Measurements from ENCODE around the gene TAAR9.

The TAAR9 gene

GRCh38 chr6:132537977-132538376, at the start of gene TAAR9:
Gene TAAR9, plus strand, starts transcription at chr6:132538277. Its CDS starts 13 bp downstream, at chr6:132538290.
- TF ChIP-seq, protein P1, sequence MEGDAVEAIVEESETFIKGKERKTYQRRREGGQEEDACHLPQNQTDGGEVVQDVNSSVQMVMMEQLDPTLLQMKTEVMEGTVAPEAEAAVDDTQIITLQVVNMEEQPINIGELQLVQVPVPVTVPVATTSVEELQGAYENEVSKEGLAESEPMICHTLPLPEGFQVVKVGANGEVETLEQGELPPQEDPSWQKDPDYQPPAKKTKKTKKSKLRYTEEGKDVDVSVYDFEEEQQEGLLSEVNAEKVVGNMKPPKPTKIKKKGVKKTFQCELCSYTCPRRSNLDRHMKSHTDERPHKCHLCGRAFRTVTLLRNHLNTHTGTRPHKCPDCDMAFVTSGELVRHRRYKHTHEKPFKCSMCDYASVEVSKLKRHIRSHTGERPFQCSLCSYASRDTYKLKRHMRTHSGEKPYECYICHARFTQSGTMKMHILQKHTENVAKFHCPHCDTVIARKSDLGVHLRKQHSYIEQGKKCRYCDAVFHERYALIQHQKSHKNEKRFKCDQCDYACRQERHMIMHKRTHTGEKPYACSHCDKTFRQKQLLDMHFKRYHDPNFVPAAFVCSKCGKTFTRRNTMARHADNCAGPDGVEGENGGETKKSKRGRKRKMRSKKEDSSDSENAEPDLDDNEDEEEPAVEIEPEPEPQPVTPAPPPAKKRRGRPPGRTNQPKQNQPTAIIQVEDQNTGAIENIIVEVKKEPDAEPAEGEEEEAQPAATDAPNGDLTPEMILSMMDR (IDR thresholded peaks at IDR 0.05) = no peak

GRCh38 chr6:132489376-132489775, 48.7 kb upstream of the TAAR9 start:
- TF ChIP-seq, protein P1 (IDR thresholded peaks at IDR 0.05) = no peak

DNA sequence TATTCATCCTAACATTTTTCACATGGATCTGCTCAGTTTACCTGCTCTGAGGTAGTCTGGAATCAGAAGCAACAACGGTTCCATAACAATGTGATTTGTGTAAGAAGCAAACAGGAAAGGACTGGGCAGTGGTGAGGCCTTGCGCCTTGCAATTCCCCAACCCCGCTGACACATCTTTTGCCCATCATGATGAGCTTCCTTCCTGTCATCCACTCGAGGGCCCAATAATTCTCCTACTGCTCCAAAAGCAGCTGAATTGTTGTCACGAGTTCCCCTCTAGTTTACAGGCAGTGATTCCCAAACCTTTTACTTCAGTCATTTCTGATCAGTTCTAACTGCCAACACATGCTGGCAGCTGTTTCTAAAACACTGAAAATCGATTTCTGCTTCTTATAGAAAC, 48.1 kb upstream of the TAAR9 start:
- TF ChIP-seq, protein P1 (IDR thresholded peaks at IDR 0.05) = no peak

- TF ChIP-seq, protein P1 (IDR thresholded peaks at IDR 0.05) = no peak
Observed at GRCh38 chr6:132490478-132491204, 47.4 kb upstream of the TAAR9 start.

DNA sequence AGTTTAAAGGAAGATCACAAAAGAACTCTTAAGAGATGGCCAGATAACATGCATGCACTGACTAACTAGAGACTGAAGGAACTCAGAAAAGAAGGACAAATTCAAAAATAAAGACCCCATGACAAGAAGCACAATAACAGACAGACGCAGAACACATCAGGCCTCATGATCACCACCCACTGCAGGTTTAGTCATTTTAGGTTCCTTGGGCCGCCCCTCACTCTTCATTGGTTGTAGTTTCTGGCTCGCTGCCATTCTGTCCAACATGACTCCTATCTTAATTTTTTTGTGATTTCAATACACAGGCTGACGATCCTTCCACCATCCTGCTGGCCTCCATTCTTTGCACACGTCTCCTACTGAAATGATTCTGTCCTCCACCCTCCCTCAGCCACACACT, 46.8 kb upstream of the TAAR9 start:
- TF ChIP-seq, protein P1 (IDR thresholded peaks at IDR 0.05) = no peak

- TF ChIP-seq, protein P1 (IDR thresholded peaks at IDR 0.05) = no peak
Observed at GRCh38 chr6:132491881-132492280, 46.2 kb upstream of the TAAR9 start.

DNA sequence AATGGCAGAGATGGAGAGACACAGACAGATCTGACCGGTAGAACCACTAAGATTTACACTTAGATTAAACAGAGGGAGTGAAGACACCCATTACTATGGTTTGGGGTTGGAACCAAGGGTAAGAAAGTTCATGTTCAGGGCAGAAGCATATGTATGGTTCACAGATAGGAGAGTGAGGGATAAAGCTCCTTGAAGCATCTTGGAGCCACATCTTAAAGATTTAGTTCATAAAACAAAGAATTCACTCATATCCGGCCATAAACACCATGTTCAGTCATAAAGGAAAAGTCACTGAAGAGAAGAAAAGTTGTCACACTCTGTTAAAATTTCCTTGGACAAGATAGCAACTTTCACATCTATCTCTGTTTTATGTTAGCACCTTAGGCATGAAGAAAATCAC, 43.1 kb upstream of the TAAR9 start:
- TF ChIP-seq, protein P1 (IDR thresholded peaks at IDR 0.05) = no peak

Data from LNCAP (cell line).